NCI-H345 treated with DMSO at 0.1 percent for 48 hours (cell line): Measurements from ENCODE around the gene MAN1C1.
"Not testable (repeated sequence)": the region's sequence is repeated elsewhere in the genome, so short reads cannot be mapped to it uniquely, and the experiment has no call there.

Experiments
- DNase-seq: peaks from one replicate; lab custom pipeline; 2025; ENCODE audit not compliant: unreplicated experiment; lab: John Stamatoyannopoulos, UW

The MAN1C1 gene

DNA sequence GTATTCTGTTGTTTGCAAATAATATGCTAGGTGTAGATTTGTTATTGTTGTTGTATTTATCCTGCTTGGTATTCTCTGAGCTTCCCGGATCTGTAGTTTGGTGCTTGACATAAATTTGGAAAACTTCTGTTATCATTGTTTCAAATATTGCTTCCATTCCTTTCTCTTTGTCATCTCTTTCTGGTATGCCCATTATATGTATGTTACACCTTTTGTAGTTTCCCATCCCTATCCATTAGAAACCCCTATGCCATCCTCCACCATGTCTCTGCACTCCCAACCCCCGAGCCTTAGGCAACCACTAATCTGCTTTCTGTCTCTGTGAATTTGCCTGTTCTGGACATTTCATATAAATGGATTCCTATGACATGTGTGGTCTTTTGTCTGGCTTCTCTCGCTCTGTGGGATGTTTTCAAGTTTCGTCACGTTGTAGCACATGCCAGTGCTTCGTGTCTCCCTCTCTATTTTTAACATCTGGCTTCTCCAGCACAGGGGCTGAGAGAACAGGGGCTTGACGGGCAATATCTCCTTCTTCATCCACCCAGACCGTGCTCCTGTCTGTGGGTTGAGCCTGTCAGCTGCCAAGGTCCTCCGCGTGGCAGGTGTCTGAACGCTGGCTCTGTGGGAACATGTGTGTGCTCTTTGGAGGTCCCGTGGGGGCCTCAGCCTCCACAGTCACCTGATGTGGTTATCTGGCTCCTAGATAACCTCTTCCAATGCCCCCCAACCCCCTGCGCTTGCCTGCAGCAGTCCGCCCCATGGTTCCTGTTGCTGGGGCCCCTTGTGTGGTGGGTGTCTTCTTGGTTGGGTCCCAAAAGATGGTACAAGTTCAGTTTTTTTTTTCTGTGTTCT, 32.8 kb upstream of the MAN1C1 start:
- DNase-seq, result no peak

DNA sequence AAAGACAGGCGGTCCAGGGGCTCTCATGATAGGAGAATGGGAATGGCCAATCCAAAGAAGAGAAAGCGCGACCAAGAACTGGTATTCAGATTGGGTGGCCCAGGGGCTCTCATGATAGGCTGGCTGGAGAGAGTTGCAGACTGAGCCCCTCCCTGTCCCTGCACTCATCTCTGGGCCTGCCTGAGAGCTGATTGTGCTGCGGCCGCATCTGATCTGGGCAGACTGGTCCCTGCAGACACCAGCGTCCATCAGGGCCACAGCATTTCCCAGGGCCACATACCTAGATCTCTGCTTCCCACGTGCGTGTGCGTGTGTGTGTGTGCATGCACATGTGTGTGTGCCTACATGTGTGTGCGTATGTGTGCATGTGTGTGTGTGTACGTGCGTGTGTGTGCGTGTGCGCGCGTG, 30.4 kb upstream of the MAN1C1 start:
- DNase-seq, result no peak

DNA sequence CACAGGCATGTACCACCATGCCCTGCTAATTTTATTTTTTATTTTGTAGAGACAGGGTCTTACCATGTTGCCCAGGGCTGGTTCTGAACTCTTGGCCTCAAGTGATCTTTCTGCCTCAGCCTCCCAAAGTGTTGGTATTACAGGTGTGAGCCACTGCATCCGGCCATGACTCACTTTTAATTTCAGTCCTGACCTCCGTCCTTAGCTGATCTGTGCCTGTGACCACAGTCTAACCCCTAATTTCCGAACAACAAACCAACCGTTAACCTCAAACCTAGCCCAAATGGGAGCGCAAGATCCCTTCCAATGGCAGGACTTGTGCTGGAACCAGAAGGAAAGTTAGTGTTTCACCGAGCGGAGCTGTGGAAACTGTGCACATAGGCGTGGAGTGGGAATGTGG, 29.3 kb upstream of the MAN1C1 start:
- no peak for DNase-seq

DNA sequence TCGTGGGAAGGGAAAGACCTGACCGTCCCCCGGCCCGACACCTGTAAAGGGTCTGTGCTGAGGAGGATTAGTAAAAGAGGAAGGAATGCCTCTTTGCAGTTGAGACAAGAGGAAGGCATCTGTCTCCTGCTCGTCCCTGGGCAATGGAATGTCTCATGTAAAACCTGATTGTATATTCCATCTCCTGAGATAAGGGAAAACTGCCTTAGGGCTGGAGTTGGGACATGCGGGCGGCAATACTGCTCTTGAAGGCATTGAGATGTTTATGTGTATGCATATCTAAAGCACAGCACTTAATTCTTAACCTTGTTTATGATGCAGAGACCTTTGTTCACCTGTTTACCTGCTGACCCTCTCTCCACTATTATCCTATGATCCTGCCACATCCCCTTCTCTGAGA, 28.4 kb upstream of the MAN1C1 start:
- not testable (repeated sequence) for DNase-seq

DNA sequence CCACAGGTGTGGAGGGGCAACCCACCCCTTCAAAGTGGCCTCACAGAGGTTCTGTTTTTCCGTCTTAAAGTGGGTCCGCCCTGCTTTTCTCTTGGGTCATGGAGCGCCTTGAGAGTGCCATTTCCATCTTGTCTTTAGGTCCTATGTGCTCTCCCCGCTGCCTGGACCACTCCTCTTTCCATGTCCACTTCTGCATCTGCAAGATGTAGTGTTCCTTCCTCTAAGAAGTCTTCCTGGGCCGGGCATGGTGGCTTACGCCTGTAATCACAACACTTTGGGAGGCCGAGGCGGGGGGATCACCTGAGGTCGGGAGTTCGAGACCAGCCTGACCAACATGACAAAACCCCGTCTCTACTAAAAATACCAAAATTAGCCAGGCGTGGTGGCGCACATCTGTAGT, 27.8 kb upstream of the MAN1C1 start:
- DNase-seq, result not testable (repeated sequence)

DNA sequence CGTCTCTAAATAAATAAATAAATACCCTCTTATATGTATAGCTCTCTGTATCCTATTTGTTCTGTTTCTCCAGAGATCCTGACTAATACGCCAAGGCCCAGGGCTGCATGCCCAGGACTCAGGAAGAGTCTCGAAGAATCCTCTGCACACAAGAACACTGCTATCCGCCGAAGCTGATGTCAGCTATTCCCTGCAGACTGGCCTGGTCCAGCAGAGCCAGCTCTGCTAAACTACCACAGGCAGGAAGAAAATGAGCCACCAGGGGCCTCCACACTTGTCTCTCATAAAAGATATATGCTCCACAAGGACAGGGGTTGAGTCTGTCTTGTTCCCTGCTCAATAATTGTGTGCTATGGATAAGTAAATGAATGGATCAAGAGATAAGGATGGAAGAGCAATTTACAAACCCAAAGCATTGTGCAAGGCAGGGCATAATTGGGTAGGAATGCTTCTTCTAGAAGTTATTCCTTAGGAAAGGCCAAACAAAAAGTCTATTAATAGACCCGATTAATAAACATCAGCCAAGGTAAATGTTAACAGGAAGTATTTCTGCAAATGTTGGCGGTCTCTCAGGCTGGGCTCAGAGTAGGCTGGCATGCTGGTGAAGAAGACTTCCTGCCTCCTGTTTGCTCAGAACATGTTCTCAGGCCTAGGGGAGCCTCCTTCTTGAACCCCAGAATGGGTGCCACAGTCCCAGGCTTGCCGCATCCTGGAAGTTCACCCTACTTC, 26.3 kb upstream of the MAN1C1 start:
- no peak for DNase-seq

DNA sequence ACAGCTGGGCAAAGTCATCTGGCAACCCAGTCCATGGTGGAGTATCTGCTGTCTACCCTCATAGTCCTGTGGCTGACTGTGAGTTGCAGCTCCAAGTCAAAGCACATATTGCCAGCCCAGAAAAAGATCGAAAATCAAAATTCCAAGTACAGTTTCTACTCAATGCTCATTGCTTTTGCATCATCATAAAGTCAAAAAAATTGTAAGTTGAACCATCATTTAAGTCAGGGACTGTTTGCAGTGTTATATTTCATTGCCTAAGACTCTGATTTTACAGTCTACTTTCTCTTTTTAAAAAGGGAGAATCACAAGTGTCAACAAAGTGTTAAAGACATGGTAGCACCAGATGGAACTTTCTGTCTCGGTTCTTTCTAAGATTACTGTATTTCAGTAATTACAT, 22.7 kb upstream of the MAN1C1 start:
- no peak for DNase-seq

DNA sequence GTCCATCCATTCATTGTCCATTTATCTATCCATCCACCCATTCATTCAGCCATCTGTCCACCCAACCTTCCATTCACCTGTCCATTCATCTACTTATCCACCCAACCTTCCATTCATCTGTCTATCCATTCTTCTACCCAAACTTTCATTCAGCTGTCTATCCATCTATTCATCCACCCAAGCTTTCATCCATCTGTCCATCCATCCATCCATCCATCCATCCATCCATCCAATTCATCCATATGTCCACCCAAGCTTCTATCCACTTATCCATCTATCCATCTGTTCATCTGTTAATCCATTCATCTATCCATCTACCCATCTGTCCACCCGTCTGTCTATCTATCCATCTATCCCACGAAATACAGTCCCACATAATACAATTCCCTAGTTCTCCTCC, 21.6 kb upstream of the MAN1C1 start:
- no peak for DNase-seq

DNA sequence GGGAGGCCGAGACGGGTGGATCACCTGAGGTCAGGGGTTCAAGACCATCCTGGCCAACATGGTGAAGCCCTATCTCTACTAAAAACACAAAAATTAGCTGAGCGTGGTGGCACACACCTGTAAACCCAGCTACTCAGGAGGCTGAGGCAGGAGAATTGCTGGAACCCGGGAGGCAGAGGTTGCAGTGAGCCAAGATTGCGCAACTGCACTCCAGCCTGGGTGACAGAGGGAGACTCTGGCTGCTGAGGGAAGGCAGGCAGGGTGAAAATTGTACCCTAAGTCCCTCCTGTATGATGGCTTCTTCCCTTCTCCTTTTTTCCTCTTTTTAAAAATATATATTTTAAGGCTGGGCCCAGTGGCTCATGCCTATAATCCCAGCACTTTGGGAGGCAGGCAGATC, 19.9 kb upstream of the MAN1C1 start:
- not testable (repeated sequence) for DNase-seq

DNA sequence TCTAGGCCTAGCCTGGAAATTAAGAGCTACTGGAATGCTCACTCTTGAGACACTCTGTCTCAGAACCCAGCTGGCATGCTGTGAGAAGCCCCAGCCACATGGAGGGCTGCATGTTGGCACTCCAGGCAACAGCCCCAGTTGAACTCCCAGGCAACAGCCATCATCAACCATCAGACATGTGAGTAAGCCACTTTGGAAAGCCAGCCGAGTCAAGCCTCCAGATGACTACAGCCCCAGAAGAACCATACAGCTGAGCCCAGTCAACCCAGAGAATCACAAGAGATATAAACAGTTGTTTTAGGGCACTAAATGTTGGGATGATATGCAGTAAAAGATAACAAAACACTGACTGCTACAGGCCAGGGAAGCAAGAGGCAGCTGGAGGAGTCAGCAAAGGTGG, 17.7 kb upstream of the MAN1C1 start:
- no peak for DNase-seq

DNA sequence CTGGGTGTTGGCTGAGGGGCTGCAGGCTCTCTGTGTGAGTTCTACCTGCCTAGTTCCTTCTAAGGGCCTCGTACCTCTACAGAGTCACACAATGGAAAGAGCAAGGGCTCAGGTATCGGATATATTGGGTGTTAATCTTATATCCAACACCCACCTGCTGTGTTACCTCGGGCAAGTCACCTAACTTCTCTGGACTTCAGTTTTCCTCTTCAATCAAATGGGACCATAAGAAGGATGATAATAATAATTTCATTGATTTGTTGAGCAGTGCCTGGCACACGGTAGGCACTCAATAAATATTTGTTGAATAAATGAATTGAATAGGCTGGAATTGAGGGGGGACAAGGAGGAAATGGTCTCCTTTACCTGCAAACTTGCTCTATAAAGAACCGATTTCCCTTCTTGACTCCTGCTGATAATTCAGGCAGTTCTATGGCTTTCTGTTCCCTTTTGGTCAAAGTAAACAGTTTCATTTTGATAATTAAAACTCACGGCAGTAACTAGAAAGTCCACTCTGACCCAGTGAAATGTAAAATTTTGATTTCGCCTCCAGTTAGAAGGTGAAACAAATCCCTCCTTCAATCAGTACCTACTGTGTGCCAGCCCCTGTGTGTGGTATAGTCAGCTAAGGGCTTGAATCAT, 16.5 kb upstream of the MAN1C1 start:
- no peak for DNase-seq

DNA sequence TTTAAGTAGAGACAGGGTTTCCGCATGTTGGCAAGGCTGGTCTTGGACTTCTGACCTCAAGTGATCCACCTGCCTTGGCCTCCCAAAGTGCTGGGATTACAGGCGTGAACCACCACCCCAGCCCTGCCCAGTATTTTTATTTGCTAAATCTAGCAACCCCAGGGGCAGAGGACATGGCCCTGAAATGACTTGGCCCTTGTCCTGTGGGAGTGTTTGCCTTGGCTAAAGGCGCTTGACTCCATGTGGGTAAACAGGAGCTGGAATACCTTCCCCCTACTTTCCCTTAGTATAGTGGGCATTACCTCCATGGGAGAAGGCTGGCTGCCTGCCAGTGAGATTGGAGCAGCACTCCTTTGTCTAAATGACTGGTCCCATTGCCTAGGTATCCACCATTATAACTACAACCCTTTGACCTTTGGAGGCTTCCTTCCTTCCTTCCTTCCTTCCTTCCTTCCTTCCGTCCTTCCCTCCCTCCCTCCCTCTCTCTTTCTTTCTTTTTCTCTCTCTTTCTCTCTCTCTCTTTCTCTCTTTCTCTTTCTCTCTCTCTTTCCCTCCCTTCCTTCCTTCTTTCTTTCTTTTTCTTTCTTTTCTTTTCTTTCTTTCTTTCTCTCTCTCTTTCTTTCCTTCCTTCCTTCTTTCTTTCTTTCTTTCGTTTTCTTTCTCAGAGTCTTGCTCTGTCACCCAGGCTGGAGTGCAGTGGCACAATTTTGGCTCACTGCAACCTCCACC, 15.5 kb upstream of the MAN1C1 start:
- DNase-seq, result not testable (repeated sequence)

DNA sequence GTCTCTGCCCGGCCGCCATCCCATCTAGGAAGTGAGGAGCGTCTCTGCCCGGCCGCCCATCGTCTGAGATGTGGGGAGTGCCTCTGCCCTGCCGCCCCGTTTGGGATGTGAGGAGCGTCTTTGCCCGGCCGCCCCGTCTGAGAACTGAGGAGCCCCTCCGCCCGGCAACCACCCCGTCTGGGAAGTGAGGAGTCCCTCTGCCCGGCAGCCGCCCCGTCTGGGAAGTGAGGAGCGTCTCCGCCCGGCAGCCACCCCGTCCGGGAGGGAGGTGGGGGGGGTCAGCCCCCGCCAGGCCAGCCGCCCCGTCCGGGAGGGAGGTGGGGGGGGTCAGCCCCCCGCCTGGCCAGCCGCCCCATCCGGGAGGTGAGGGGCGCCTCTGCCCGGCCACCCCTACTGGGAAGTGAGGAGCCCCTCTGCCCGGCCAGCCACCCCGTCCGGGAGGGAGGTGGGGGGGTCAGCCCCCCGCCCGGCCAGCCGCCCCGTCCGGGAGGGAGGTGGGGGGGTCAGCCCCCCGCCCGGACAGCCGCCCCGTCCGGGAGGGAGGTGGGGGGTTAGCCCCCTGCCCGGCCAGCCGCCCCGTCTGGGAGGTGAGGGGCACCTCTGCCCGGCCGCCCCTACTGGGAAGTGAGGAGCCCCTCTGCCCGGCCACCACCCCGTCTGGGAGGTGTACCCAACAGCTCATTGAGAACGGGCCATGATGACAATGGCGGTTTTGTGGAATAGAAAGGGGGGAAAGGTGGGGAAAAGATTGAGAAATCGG, 12.6 kb upstream of the MAN1C1 start:
- not testable (repeated sequence) for DNase-seq

DNA sequence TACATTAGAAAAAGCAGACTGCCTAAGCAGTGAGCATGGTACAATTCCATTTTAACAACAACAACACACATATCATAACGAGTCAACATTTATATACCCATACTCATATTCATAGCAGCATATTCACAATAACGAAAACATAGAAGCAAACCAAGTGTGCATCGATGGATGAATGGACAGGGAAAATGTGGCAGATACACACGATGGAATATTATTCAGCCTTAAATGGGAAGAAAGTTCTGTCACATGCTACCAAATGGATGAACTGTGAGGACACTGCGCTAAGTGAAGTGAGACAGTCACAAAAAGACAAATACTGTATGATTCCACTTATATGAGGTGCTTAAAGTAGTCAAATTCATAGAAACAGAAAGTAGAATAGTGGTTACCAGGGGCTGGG, 9.5 kb upstream of the MAN1C1 start:
- no peak for DNase-seq

DNA sequence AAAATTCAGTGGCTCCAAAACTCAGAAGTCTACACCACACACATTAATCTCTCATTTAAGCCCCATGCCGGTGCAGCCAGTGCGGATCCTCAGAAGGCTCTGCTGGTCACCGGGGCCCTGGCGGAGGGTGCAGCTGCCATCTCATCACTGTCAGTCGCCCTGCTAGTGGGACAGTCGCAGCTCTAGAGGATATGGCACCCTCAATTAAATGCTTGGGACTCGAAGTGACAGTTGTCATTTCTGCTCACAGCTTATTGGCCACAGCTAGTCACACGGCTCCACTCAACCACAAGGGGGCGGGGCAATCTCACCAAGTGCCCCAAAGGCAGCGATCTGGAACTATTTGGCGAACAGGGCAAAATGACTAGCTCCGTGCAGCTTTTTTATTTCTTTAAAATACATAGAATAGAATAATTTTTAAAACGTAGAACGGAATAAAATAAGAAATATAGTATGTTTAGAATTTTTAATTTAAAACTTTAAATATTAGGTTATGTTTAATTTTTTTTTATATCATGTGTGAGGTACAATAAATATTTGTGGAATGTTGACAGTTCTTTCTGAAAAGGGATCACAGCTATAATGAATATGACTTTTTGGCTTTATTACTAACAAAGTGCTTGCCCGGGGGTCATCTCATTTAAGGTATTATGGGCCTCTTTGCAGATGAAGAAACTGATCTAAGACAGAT, 8.0 kb upstream of the MAN1C1 start:
- no peak for DNase-seq

DNA sequence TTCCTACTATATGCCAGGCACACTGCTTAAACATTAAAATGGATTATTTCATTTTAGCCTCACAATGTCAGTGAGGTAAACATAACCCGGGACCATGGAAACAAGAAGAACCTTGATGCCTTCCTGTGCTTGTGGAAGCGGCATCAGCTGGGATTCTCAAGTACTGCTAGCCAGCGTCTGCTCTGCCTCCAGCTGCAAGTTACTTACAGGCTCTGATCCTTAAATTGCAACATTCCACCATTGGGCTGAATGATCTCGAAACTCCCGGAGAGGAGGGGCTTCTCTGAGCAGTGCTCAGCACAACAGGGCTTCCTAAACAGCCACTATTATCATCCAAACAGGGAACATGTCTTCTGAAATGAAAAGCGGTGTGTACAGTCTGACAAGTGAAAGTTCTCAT, 6.7 kb upstream of the MAN1C1 start:
- DNase-seq, result no peak

DNA sequence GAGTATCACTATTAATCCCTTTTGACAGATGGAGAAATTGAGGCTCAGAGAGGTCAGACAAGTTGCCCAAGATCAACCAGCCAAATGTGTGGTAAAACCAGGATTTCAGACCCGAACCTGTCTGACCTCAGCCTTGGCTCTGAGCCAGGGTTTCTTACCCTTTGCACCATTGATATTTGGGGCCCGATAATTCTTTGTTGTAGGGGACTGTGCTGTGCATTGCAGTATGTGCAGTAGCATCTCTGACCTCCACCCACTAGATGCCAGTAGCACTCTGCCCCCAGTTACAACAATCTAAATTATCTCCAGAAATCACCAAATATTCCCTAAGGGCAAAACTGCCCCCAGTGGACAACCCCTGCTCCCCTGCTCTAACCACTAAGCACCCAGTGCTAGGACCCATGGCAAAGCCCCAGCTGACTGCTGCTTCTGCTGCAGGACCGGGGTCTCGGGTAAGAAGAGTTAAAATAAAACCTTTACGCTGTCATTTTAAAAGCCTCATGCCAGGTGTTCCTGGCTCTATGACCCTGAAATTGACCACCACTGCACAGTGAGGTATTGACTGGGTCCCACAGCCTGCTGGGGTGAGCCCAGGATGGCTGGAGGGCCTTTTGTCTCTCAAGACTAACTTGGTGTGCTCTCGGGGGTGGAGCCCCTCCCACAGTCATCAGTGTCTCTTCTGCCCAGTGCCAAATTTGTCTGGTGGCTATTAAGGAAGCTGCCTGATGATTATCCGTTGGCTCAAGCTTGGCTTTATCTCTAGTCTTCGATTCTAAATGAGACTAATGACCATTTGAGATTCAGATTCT, 5.6 kb upstream of the MAN1C1 start:
- no peak for DNase-seq

DNA sequence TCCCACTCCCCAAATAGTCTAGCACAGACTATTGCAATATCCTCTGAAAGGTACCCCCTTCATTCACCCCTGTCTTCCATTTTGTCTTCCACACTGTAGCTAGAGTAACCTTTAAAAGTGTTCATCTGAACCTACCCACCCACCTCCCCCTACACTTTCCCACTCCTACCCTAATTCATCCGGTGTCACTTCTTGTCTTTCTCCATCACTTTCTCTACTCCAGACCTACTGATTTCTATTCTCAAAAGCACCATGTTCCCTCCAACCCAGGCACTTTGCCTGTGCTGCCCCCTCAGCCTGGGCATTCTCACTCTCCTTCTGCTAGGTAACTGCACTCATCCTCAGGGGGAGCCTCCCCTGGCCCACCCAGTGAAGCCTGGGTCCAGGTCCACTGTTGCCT, 4.7 kb upstream of the MAN1C1 start:
- DNase-seq, result no peak

DNA sequence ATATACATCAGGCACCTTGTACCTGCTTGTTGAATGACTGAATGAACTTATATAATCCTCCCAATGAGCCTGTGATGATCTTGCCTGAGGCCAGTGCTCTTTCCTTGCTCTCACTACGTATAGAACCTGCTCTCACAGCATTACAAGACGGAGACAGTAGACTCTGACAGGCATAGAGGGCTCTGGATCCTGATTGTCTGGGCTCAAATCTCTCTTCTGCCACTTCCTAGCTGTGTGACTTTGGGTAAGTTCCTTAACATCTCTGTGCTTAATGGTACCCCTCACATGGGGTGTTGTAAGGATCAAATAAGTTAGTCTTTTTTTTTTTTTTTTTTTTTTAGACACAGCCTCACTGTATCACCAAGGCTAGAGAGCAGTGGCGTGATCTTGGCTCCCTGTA, 4.2 kb upstream of the MAN1C1 start:
- no peak for DNase-seq
